ENCODE results near the gene NEURL3.

The NEURL3 gene

DNA sequence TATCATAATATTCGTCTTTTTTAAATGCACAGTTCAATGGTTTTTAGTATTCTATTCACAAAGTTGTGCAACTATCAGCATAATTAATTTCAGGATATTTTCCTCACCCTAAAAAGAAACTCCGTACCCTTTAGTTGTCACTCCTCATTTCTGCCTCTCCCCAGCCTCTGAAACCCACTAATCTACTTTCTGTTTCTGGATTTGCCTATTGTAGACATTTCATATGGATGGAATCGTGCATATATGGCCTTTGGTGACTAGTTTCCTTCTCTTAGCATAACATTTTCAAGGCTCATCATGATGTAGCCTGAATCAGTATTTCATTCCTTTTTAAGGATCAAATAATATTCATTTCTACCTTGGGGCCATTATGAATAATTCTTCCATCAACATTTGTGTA lies 18.5 kb downstream of the NEURL3 start:
- TF ChIP-seq, protein P1, sequence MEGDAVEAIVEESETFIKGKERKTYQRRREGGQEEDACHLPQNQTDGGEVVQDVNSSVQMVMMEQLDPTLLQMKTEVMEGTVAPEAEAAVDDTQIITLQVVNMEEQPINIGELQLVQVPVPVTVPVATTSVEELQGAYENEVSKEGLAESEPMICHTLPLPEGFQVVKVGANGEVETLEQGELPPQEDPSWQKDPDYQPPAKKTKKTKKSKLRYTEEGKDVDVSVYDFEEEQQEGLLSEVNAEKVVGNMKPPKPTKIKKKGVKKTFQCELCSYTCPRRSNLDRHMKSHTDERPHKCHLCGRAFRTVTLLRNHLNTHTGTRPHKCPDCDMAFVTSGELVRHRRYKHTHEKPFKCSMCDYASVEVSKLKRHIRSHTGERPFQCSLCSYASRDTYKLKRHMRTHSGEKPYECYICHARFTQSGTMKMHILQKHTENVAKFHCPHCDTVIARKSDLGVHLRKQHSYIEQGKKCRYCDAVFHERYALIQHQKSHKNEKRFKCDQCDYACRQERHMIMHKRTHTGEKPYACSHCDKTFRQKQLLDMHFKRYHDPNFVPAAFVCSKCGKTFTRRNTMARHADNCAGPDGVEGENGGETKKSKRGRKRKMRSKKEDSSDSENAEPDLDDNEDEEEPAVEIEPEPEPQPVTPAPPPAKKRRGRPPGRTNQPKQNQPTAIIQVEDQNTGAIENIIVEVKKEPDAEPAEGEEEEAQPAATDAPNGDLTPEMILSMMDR (conservative IDR thresholded peaks at IDR 0.05; ENCODE audit: low read depth) = no peak
- ChIA-PET POLR2A (ENCODE audit: low non-redundant PET) (no interaction called here), CTCF (no interaction called here)
- DNase-seq (ENCODE audit: low spot score) = no peak
- H3K27ac ChIP-seq = peak overlapping the region; percentile 82; the same call in 1 of the 2 replicates

DNA sequence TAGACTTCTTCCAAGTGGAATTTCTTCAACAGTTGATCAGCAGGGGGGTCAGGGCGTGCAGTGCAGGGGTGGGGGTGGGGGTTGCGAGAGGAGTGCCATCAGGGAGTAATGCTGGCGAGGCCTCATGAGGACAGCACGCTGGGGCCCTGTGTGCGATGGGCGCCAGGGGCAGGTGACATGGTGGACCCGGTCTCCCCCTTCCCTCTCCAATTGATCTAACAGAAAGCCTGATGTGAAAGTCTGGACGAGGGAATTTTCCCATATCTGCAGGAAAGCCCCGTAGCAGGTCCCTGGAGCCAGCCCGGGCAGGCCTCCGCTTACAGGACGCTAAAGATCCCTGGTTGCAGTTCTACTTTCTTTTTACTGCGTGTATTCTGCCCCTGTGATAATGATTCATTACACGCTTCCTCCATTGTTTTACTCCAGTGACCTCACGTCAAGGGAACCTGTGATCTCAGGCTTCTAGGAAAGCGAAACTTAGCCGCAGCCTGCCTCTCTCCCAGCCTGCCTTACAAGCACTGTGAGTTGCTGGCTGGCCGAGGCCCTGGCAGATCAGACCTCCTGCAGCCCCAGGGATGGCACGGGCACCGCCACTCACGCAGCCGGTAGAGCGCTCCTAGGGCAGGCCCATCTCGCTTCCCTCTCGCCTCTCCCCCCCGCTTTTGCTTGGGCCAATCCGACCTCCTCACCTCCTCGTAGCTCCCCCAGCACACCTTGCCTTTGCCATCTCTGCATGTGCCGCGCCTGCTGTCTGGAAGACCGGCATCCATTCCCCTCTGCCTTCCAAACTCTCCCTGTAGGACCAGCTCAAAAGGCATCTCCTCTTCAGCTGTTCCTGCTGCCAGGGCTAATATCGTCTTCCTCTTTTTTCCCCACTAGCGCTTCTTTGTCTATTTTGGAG lies 19.2 kb downstream of the NEURL3 start:
- TF ChIP-seq, protein P1 (conservative IDR thresholded peaks at IDR 0.05; ENCODE audit: low read depth) = no peak
- ChIA-PET POLR2A (ENCODE audit: low non-redundant PET) (no interaction called here), CTCF (interaction anchor here (0.6 to 0.8 kb wide), 2 partner anchors 315 to 341 kb away, joined by 3 to 10 read pairs; partner anchors contain the start of gene DUSP2)
- peak overlapping the region; percentile 82 for H3K27ac ChIP-seq
- DNase-seq (ENCODE audit: low spot score) = peak; percentile 79

DNA sequence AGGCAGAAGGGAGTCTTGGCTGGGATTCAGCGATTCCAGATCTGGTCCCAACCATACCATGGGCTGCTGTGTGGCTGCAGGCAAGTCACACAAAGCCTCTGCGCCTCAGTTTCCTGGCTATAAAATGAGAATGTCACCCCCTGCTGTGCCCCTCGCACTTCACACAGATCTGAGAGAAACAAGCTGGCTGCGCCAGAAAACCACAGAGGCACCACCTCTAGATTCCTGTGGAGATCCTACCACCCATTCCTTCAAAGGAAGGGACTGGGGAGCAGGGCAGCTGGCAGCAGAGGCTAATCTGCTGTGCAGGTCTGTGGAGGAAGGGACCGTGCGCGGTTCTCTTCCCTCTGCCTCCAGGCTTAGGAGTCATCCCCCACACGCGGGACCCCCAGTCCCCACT lies 19.8 kb downstream of the NEURL3 start:
- TF ChIP-seq, protein P1 (conservative IDR thresholded peaks at IDR 0.05; ENCODE audit: low read depth) = no peak
- POLR2A ChIA-PET (ENCODE audit: low non-redundant PET) = no interaction called here
- CTCF ChIA-PET = interaction anchor here (0.8 kb wide), 1 partner anchor 340 kb away, joined by 10 read pairs; the partner anchor contains the start of gene DUSP2
- H3K27ac ChIP-seq = peak overlapping the region; percentile 82
- no peak for DNase-seq (ENCODE audit: low spot score)

DNA sequence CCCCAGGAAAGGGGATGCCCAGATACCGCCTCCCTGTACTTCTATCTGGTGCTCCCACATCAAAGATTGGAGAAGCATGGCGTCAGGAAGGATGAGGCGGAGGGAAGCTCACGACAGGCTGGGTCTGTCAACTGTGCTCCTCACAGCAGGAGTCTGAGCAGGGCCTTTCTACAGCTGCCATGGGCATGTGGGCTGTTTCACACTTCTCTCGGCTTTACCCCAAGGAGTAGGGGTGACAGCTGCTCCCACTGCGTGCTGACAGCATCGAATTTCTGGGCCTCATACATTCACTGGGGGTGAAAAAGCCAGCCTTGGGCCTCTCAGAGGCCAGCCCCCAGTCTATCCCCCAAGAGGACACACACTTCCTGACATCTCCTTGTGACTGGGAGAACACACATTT lies 21.1 kb downstream of the NEURL3 start:
- ChIA-PET CTCF (interaction anchor here (1.3 kb wide), 1 partner anchor 11 kb away, joined by 3 read pairs; no protein-coding TSS in a partner anchor), POLR2A (ENCODE audit: low non-redundant PET) (no interaction called here)
- TF ChIP-seq, protein P1 (conservative IDR thresholded peaks at IDR 0.05; ENCODE audit: low read depth) = no peak
- H3K27ac ChIP-seq = no peak overlapping the region
- no peak for DNase-seq (ENCODE audit: low spot score)

DNA sequence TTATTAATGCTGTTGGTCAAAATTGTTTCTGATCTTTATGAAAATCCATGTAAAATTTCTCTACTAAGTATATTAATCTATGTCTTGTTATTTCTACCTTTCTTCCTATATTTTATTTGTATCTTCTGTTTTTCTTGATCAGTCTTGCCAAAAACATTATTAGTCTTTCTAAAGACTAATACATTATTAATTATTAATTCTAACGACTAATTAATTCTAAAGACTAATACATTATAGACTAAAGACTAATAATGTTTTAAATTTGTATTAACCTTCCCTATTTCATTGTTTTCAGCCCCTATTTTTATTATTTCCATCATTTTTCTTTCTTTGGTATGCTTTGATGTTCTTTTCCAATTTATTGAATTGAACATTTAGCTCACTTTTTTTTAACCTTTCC lies 27.7 kb downstream of the NEURL3 start:
- TF ChIP-seq, protein P1 (conservative IDR thresholded peaks at IDR 0.05; ENCODE audit: low read depth) = no peak
- ChIA-PET POLR2A (ENCODE audit: low non-redundant PET) (no interaction called here), CTCF (interaction anchor here (0.6 kb wide), 1 partner anchor 68 kb away, joined by 3 read pairs; no protein-coding TSS in a partner anchor)
- DNase-seq (ENCODE audit: low spot score) = no peak
- no peak overlapping the region for H3K27ac ChIP-seq

DNA sequence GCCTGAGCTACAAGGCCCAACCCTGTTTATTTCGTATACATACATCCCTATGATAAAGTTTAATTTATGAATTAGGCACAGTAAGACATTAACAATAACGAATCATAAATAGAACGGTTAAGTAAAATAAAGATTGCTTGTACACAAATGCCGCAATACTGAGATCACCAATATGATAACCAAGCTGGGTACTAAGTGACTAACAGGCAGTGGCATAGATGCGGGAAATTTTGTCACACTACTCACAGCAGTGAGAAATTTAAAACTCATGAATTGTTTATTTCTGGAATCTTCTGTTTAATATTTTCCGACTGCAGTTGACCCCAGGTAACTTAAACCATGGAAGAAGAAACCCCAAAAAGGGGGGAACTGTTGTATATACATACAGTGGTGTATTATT lies 33.4 kb downstream of the NEURL3 start:
- TF ChIP-seq, protein P1 (conservative IDR thresholded peaks at IDR 0.05; ENCODE audit: low read depth) = no peak
- H3K27ac ChIP-seq = no peak overlapping the region
- ChIA-PET CTCF (interaction anchor here (1.1 kb wide), 1 partner anchor 35 kb away, joined by 3 read pairs; no protein-coding TSS in a partner anchor), POLR2A (ENCODE audit: low non-redundant PET) (no interaction called here)
- DNase-seq (ENCODE audit: low spot score) = no peak
